ENCODE measurements around the gene UGCG.
"Not testable (repeated sequence)": the region's sequence is repeated elsewhere in the genome, so short reads cannot be mapped to it uniquely, and the experiment has no call there.

Gene UGCG

GRCh38 chr9:111922324-111923013, 25.9 kb downstream of the UGCG start:
- DNase-seq: no peak

DNA sequence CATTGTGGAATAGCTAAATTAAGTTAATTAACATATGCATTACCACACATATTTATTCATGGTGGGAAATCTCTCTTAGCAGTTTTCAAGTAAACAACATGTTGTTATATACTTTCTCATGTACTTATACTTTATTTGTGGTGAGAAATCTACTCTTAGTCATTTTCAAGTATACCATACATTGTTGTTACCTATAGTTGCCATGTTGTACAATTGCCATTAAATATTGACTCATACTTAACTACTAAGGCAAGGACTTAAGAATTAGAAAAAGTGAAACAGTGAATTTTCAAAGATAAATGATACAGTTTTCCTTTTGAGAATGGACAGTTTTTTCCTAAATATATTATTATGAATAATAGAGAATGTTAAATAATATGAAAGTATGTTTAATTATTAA, 27.7 kb downstream of the UGCG start:
- DNase-seq: no peak

- no peak for DNase-seq
These were observed 28.6 kb downstream of the UGCG start for GRCh38 chr9:111925017-111925770.

- DNase-seq: no peak
These were observed 29.2 kb downstream of the UGCG start for GRCh38 chr9:111925784-111926183.

GRCh38 chr9:111926421-111926875, 29.8 kb downstream of the UGCG start:
- DNase-seq: peak; percentile 69

GRCh38 chr9:111928359-111928720, 31.7 kb downstream of the UGCG start:
- no peak for DNase-seq

DNA sequence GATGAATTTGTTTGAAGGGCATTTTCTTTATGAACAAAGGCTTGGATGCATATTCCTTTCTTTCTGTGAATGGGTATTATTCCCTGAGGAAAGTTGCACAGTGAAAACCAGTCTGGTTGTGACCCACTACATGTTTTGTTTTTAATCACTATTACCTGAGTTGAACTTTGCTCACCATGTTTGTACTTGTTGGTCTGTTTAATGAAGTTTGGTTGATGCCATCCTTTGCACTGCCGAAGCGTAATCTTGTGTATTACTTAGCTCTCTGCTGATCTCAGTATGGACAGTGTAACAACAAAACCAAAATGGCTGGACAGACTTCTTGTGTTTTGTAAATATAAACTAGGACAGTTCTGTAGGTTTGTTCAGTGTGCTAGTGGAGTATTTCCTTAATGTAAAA, 38.1 kb downstream of the UGCG start:
- no peak for DNase-seq

DNA sequence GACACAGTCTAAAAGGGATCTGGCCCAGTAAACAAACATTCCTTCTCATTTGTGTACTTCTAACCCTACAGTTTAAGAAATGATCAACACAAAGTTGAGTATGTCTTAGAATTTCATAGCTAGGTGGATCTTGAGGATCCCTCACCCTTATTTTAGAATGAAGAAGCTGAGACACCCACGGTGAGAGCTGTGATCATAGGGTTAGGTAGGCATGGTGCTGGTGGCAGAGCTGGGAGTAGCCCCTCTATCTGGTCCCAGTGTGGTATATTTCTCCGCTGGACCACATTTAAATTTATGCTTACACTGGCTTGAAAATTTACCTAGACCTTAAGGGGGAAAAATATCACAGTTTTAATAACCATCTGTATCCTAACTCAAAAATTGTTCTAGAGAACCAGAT, 39.8 kb downstream of the UGCG start:
- no peak for DNase-seq

GRCh38 chr9:111937301-111937700, 40.7 kb downstream of the UGCG start:
- DNase-seq: no peak

- peak; percentile 20 for DNase-seq
These were observed 41.3 kb downstream of the UGCG start for GRCh38 chr9:111937781-111938426.

- DNase-seq: no peak
These were observed 41.8 kb downstream of the UGCG start for GRCh38 chr9:111938427-111938800.

DNA sequence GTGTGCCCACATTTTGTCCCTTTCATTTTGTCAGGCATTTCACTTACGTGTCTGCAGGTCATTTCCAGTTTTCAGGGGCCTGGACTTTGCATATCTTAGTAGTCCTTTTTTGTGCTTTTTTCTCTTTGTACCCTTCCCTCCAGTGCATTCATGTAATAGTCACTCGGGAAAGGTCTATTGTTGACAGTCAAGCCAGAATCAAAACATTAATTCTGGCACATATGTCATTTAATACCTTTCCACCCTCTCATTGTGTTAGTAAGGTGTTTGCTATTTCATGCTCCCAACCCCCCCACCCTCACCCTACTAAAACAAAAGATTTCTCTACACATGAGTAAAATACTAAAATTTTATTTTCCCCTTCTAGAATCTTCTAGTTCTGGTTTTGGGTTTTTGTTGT, 42.7 kb downstream of the UGCG start:
- no peak for DNase-seq

DNA sequence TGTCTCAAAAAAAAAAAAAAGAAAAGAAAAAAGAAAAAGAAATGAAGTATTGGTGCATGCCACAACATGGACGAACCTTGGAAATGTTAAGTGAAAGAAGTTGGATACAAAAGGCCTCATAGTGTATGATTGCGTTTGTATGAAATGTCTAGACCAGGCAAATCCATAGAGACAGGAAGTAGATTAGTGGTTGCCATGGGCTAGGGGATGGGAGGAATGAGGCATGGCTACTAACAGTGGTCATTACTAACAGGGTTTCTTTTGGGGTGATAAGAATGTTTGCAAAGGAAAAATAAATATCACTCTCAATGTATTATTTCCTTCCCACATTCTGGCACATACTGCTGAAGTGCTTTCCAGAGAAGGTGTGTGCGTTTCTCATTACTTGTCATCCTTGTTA, 44.1 kb downstream of the UGCG start:
- no peak for DNase-seq

- DNase-seq: no peak
These were observed 46.6 kb downstream of the UGCG start for GRCh38 chr9:111943200-111943599.

DNA sequence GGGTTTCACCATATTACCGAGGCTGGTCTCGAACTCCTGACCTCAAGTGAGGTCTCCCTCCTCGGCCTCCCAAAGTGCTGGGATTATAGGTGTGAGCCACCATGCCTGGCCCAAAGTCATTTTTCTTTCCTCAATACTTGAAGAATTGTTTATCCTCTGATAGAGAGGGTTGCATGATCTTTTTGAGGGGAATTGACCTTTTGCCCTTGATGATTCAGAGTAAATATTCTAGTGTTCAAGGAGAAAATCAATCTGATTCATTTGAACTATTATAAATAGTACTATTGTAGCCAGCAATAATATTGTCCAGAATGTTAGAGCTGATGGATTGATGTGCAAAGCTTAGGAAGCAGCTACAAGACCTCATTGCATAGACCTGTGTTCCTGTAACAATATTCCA, 47.1 kb downstream of the UGCG start:
- no peak for DNase-seq

DNA sequence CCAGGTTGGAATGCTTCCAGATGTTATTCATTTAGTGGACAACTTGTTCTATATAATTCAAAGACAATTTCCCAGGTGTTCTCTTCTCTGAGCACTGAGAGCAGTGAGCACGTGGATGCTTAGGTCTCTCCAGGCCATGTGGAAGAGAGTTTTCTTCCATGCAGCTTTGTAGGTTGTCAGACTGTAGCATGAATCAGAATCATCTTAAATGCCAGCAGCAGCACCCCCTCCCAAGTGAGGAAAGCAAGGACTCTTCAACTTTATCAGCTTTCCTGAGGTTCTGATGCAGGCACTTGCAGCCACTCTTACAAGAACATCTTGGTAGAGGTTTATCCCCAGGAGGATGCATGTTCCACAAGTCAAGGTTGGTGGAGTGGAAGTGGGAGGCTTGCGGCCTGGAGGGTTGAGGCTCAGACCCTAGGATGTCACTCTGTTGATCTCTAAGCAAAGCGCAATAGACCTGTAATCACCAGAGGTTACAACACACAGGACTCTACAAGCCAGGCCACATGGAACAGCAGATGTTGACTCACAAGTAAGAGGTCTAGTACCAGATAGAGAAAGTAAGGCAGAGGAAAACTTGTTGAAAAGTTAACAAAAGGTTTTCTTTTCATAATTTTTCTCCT, 47.7 kb downstream of the UGCG start:
- no peak for DNase-seq

GRCh38 chr9:111945216-111945615, 48.6 kb downstream of the UGCG start:
- DNase-seq: no peak

GRCh38 chr9:111948109-111948508, 51.5 kb downstream of the UGCG start:
- DNase-seq: not testable (repeated sequence)

- no peak for DNase-seq
These were observed 52.3 kb downstream of the UGCG start for GRCh38 chr9:111948951-111949350.

DNA sequence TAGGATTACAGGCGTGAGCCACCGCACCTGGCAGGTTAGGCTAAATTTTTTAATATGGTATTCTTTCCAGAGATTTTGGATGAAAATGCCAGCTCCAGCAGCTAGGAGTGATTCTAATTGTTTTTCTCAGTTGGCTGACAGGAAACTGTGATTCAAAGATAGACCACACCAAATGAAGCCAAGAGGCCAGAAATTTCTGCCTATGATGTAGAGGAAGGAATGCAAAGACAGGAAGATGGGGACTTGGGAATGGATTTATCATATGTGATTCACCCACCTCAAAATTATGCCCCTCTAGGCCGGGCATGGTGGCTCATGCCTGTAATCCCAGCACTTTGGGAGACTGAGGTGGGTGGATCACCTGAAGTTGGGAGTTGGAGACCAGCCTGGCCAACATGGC, 53.3 kb downstream of the UGCG start:
- no peak for DNase-seq

DNA sequence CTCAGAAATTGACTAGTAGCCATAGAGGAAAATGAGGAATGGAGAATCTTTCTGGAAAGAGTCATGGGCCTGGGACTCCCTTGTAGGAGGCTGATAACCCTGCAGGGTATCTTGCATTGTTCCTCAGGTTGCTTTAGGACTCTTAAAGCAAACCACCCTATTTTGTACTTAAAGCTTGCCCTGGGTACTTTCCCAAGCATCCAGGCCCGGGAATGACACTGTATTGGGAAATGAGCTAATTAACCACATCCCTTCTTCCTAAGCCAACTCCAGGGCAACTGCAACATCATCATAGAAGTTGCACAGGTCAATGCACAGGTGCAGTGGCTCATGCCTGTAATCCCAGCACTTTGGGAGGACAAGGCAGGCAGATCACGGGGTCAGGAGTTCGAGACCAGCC, 55.9 kb downstream of the UGCG start:
- DNase-seq: no peak

DNA sequence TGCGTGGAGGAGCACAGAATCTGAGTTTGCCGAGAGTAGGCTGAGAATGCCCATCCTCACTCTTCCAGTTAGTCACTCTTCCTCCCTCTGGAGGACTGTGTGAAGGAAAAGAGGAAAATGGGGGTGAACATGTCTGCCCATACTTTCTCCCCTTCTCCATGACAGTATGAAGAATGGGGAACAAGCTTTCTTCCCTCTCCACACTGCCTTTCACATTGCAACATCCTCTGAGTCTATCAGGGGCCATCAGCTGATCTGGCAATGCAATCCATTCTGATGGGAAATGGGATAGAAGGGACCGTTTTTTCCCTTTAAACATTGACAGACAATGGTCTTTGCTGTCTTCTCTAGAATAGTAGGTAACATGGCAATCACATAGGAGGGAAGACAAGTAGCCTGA, 56.8 kb downstream of the UGCG start:
- no peak for DNase-seq

DNA sequence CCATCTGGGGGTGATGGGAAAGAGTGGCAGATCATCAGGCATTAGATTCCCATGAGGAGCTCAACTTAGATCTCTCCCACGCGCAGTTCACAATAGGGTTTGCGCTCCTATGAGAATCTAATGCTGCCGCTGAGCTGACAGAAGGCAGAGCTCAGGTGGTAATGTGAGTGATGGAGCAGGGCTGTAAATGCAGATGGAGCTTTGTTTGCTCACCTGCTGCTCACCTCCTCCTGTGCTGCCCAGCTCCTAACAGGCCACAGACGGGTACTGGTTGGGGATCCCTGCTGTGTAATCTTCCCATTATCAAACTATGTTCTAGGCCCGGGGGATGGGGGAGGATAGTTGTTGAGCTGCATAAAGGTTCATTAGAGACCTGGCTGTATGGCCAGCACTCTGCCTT, 58.4 kb downstream of the UGCG start:
- DNase-seq: no peak
